ENCODE measurements around the gene TRIM49D1. TPM values are rescaled to one million over a fixed set of nuclear protein-coding genes. Genes with fewer than 3 reads are reported as not detected.
"Not testable (repeated sequence)": the region's sequence is repeated elsewhere in the genome, so short reads cannot be mapped to it uniquely, and the experiment has no call there.

The TRIM49D1 gene, protein sequence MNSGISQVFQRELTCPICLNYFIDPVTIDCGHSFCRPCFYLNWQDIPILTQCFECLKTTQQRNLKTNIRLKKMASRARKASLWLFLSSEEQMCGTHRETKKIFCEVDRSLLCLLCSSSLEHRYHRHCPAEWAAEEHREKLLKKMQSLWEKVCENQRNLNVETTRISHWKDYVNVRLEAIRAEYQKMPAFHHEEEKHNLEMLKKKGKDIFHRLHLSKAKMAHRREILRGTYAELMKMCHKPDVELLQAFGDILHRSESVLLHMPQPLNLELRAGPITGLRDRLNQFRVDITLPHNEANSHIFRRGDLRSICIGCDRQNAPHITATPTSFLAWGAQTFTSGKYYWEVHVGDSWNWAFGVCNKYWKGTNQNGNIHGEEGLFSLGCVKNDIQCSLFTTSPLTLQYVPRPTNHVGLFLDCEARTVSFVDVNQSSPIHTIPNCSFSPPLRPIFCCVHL
- total RNA-seq, result not detected

DNA sequence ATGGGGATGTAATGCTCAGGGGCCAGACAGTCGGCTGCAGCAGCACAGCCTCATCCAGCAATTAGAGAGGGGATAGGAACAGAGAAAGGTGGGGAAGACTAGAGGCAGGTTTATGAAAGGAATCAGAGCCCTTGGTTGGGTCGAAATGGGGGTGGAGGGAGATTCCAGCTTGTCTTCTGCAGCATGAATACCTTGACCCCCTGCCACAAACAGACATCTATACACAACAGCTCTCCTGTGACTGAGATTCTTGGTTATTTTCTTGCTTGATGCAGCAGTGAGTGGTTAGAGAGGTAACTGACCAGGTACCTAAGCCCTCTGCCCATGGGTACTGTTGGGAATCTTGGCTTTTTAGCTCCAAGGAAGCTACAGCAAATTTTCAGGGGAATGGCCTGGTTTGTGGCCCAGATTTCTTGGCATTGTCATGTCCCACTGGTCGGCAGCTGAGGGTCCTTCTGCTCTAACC, at the start of gene TRIM49D1:
TRIM49D1 (minus strand) TSS at position 51 of the 466 bp plus-strand sequence. CDS start 4,535 bp downstream, outside the sequence.
- TF ChIP-seq, protein P1, sequence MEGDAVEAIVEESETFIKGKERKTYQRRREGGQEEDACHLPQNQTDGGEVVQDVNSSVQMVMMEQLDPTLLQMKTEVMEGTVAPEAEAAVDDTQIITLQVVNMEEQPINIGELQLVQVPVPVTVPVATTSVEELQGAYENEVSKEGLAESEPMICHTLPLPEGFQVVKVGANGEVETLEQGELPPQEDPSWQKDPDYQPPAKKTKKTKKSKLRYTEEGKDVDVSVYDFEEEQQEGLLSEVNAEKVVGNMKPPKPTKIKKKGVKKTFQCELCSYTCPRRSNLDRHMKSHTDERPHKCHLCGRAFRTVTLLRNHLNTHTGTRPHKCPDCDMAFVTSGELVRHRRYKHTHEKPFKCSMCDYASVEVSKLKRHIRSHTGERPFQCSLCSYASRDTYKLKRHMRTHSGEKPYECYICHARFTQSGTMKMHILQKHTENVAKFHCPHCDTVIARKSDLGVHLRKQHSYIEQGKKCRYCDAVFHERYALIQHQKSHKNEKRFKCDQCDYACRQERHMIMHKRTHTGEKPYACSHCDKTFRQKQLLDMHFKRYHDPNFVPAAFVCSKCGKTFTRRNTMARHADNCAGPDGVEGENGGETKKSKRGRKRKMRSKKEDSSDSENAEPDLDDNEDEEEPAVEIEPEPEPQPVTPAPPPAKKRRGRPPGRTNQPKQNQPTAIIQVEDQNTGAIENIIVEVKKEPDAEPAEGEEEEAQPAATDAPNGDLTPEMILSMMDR (IDR thresholded peaks at IDR 0.05), result no peak
- H3K27ac ChIP-seq, result no peak within 1 kb of the TSS
- no peak for DNase-seq (ENCODE audit: low spot score)
- H3K4me3 ChIP-seq, result no peak within 1 kb of the TSS
- H3K27me3 ChIP-seq, result no peaks in the 10 kb centered on the region
- H3K36me3 ChIP-seq, result no peaks in the 10 kb centered on the region
- H3K4me1 ChIP-seq, result no peaks in the 10 kb centered on the region
- H3K9me3 ChIP-seq, result no peaks in the 10 kb centered on the region

DNA sequence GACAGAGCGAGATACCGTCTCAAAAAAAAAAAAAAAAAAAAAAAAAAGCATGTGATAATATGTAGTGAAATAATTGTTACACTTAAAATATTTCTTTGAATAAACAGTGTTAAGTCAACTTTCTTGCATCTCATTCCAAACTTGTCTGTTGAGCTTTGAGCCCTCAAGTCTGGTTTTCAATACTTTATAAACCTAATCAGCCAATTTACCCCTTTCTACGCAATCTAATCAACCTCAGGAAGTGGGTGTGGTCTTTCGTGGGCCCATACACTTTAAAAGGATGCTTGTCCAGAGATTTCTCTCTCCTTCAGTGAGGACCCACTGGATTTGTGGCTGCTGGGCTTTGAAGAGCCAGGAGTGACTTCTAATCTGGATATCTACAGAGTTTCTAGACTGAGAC, 43.7 kb upstream of the TRIM49D1 start, which contains the start of gene TRIM64:
TRIM64 (plus strand) TSS at position 301 of the 400 bp plus-strand sequence. CDS start 2,467 bp downstream, outside the sequence.
- not testable (repeated sequence) for H3K4me1 ChIP-seq; H3K4me3 ChIP-seq; H3K9me3 ChIP-seq; H3K27ac ChIP-seq; H3K36me3 ChIP-seq; H3K27me3 ChIP-seq; DNase-seq (ENCODE audit: low spot score)

DNA sequence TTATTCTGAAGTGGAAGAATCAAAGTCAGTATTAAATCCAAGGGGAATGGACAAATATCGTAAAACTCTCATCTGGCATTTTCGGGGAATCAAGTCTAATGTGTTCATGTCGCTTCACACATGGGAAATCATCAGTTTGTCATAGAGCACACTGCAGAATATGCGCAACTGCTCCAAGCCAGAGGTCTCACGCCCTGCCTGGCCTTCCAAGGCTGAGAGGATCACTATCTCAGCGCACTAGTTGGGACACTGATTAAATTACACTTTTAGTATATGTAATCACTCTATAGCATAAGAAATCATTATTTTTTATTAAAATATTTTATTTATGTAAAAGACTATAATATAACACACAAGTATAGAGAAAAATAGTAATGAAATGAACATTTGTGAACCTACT, 38.8 kb upstream of the TRIM49D1 start:
- H3K36me3 ChIP-seq, H3K9me3 ChIP-seq, H3K4me1 ChIP-seq, H3K4me3 ChIP-seq, H3K27me3 ChIP-seq, H3K27ac ChIP-seq: not testable (repeated sequence)
- peak; percentile 23 for DNase-seq (ENCODE audit: low spot score)

DNA sequence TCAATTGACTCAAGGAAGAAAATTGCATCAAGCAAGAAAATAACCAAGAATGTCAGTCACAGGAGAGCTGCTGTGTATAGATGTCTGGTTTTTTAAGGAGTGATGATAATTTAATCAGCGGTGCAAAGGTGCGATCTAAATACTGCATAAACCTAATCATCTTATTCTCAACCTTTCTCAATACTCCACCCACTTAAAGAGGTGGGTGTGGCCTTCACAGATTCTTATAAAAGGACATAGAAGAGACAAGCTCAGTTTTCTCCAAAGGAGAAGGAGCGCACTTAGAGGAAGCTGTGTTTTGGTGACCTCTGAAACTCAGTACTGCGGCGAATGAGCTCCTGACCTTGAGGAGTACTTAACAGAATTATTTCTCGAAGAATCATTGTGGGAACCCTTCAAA, 1.7 kb upstream of the TRIM49D1 start, which contains the start of gene TRIM49D2:
TRIM49D2 (plus strand) TSS at position 301 of the 400 bp plus-strand sequence. CDS start 2,698 bp downstream, outside the sequence.
- not testable (repeated sequence) for H3K27ac ChIP-seq; H3K36me3 ChIP-seq; DNase-seq (ENCODE audit: low spot score); H3K9me3 ChIP-seq; H3K4me3 ChIP-seq; H3K4me1 ChIP-seq; H3K27me3 ChIP-seq

DNA sequence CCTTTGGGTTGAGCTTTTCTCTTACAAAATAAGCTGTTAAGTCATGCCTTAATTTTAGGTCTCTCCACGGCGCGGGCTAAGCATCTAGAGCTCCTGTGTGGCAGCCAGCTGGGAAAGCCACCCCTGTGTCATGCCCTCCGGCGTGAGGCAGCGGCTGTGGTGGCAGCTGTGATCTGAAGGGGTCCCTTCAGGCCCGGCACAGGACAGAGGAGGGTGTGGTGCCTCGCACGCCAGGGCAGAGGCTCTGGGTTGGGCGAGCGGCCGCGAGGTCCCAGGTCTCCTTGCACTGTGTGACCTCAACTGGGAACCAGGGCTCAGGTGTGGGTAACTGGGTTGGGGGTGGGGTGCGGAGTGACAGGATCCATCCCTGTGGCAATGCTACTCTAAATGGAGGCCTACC, 21.2 kb downstream of the TRIM49D1 start:
- H3K9me3 ChIP-seq; DNase-seq (ENCODE audit: low spot score); H3K4me3 ChIP-seq; H3K36me3 ChIP-seq; H3K4me1 ChIP-seq; H3K27ac ChIP-seq; H3K27me3 ChIP-seq: not testable (repeated sequence)

DNA sequence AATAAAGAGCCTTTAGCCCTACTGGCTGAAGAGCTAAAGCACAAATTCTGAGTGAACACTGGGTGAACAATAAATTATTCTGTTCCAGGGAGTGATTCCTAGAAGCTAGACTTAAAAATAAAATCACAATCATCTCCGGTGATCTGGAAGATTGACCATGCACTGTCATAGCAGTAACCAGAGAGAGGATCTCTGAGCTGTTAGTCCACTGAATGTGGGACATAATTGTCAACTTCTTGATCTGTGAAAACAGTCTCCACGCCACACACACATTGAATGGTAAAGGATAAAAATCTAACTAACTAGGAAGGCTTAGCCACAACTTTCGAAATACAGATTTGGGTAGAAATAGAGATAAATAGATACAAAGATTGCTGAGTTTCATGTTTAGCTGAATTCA, 28.8 kb downstream of the TRIM49D1 start:
- not testable (repeated sequence) for H3K4me3 ChIP-seq; DNase-seq (ENCODE audit: low spot score); H3K9me3 ChIP-seq; H3K36me3 ChIP-seq; H3K27me3 ChIP-seq; H3K27ac ChIP-seq; H3K4me1 ChIP-seq

DNA sequence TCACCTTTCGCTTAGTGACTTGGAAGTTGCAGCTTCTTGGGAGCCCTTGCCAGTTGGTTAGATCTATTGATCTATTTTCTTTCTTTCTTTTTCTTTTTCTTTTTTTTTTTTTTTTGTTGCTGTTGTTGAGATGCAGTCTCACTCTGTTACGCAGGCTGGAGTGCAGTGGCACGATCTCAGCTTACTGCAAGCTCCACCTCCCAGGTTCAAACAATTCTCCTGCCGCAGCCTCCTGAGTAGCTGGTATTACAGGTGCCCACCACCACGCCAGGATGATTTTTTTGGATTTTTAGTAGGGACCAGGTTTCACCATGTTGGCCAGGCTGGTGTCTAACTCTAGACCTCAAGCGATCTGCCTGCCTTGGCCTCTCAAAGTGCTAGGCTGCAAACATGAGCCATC, 44.5 kb downstream of the TRIM49D1 start:
- H3K27me3 ChIP-seq, result not testable (repeated sequence)

DNA sequence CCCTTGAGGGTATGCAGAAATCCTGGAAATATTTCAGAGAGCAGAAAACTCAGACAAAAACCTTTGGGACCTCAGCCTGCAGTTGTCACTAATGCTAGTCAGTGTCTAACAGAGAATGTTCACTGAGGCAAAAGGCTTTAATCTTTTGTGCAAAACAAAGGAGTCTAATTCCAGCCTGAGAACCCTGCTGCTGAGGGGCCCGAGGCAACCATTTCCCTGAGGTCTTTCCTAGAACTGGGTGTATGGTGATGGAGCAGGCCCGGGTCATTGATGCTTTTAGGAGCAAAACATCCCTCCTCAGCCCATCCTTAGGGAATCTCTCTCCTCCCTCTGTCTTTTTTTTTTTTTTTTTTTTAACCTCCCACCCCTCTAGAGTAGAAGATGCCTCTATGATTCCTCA, 49.5 kb downstream of the TRIM49D1 start:
- H3K36me3 ChIP-seq; H3K4me3 ChIP-seq; H3K27ac ChIP-seq; H3K27me3 ChIP-seq; H3K9me3 ChIP-seq; H3K4me1 ChIP-seq; DNase-seq (ENCODE audit: low spot score): not testable (repeated sequence)

More for the DNA sequence above, 44.5 kb downstream of the TRIM49D1 start:
- not testable (repeated sequence) for H3K4me3 ChIP-seq; H3K36me3 ChIP-seq; DNase-seq (ENCODE audit: low spot score); H3K27ac ChIP-seq; H3K4me1 ChIP-seq; H3K9me3 ChIP-seq

DNA sequence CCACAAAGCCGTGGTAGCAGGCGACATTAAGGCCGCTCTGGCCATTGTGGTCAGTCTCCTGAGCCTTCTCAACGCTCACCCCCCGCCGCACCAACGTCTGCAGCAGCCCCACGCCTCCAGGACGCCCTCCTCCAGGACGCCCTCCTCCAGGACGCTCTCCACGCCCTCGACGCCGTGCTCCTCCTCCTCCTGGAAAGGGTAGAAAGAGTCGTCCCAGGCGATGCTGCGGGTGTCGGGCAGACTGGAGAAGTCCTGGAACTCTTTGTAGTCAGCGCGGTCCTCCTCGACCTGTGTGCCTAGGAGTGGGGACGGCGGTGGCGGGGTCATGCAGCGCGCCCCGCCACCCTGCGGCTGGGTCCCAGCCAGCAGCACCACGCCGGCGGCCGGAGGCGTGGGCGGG, 56.8 kb downstream of the TRIM49D1 start:
- H3K27me3 ChIP-seq; H3K9me3 ChIP-seq; DNase-seq (ENCODE audit: low spot score); H3K27ac ChIP-seq; H3K4me1 ChIP-seq; H3K4me3 ChIP-seq; H3K36me3 ChIP-seq: not testable (repeated sequence)

DNA sequence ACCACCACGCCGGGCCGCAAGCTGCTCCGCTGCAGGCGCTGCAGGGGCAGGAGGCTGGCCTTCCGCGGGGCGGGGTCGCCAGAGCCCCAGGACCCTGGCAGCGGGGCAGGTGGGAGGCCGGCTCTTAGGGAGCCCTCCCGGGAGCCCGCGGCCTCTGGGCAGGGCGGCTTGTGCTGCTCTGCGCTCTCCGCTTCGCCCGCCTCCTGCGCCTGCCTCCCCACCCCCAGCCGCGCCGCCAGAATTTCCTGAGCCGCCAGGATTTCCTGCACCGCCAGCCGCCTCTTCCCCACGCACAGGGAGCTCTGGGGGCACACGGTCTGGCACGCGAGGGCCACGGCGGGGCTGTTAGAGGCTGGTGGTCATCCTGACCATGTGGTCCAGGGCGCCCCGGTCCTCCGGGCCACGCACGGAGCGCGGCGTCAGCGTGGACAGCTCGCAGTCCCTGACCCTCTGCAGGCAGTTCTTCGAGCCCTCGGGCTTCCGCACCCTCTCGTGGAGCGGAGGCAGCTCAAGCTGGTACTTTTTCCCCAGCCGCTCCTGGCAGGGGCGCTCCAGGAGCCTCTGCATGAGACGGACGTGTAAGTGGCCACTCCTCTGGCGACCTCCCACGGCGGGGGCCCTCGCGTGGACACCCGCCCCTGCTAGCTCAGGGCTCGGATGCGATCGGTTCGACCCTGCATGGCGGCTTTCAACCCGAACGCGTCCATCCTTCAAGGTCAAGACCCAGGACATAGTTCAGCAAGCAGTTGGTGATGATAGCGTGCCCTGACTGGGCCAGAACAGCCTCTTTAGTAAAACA, 57.9 kb downstream of the TRIM49D1 start:
- peak overlapping the region in 1 of 2 donors; percentile 31 for H3K4me3 ChIP-seq
- not testable (repeated sequence) for H3K36me3 ChIP-seq; DNase-seq (ENCODE audit: low spot score); H3K4me1 ChIP-seq; H3K27me3 ChIP-seq; H3K27ac ChIP-seq; H3K9me3 ChIP-seq

Other genes with a start within 250 kb of the TRIM49D1 start
- gene TRIM77, start 211.9 kb downstream of the TRIM49D1 start, total RNA-seq, result not detected
- gene TRIM49, start 113.7 kb downstream of the TRIM49D1 start, total RNA-seq, result not detected
- gene TRIM64B, start 43.8 kb downstream of the TRIM49D1 start, total RNA-seq, result not detected
- gene TRIM49D2, start 1.8 kb upstream of the TRIM49D1 start, total RNA-seq, result not detected
- gene TRIM64, start 43.8 kb upstream of the TRIM49D1 start, total RNA-seq, result not detected
- not detected for gene TRIM49C, start 108.9 kb upstream of the TRIM49D1 start, total RNA-seq
- not detected for gene UBTFL1, start 163.7 kb upstream of the TRIM49D1 start, total RNA-seq
- gene NAALAD2, start 212.4 kb upstream of the TRIM49D1 start, total RNA-seq, result 1 to 10 TPM in 1 of 2 donors, under 1 TPM in 1; 0.83 to 6.0 TPM